Fibroblast of lung (primary cell): ENCODE results near the gene SH3D21.
A peak's percentile ranks its signal among the peaks of the same experiment; 100 is the strongest.

ENCODE experiments used
- CTCF ChIP-seq, 2 donors: IDR thresholded peaks in 1 of 2; conservative IDR thresholded peaks in 1 of 2; 1 replicate in 1 of 2; 2 replicates in 1 of 2; pipeline ENCODE4 v1.5.1; 2011 to 2012; ENCODE audit warnings: low read length in 2 of 2, control low read depth in 1 of 2, inconsistent platforms in 1 of 2, low read depth in 1 of 2, mild to moderate bottlenecking in 1 of 2
- EZH2 ChIP-seq: IDR thresholded peaks from 2 replicates; pipeline ENCODE4 v1.5.1; 2012; ENCODE audit warnings: low read length, control low read depth, mild to moderate bottlenecking; ENCODE audit errors: missing control alignments

GRCh38 chr1:36306210-36306901, at the start of gene SH3D21:
- TF ChIP-seq CTCF (conservative IDR thresholded peaks at IDR 0.05 in 1 of 2, IDR thresholded peaks at IDR 0.05 in 1 of 2; ENCODE audit: low read depth in 1 of 2, low read length in 2 of 2) (peak; percentile 2 to 24), EZH2 (no peak)
